Esophagus muscularis mucosa (tissue), 4 donors: ENCODE measurements around the gene SH3RF3. TPM values are rescaled to one million over a fixed set of nuclear protein-coding genes. Genes with fewer than 3 reads are reported as not detected.
"Not testable (repeated sequence)": the region's sequence is repeated elsewhere in the genome, so short reads cannot be mapped to it uniquely, and the experiment has no call there.

ENCODE experiments used
- DNase-seq: peaks from one replicate; pipeline ENCODE4 v3.0.0-alpha.2; 2017; ENCODE audit errors: extremely low spot score
- H3K27ac ChIP-seq, 4 donors: fragments of 200-600 bp; sonication (generic); replicated peaks in 1 of 4; 1 replicate in 3 of 4; 2 replicates in 1 of 4; pipeline ENCODE4 v1.5.1; 2016 to 2019; ENCODE audit warnings: mild to moderate bottlenecking in 1 of 4
- H3K27me3 ChIP-seq, 4 donors: fragments of 200-600 bp; sonication (generic); one replicate each; pipeline versions ENCODE4 v1.5.1 to v1.6.0; 2016 to 2019
- H3K36me3 ChIP-seq, 4 donors: fragments of 200-600 bp; sonication (generic); one replicate each; pipeline ENCODE4 v1.5.1; 2016 to 2019
- H3K4me1 ChIP-seq, 4 donors: fragments of 200-600 bp; sonication (generic); one replicate each; pipeline ENCODE4 v1.5.1; 2016 to 2019
- H3K4me3 ChIP-seq, 4 donors: fragments of 200-600 bp; sonication (generic); 1 replicate in 2 of 4; 2 replicates in 2 of 4; pipeline ENCODE4 v1.5.1; 2016 to 2019; ENCODE audit warnings: mild to moderate bottlenecking in 4 of 4, moderate library complexity in 1 of 4
- H3K9me3 ChIP-seq, 4 donors: fragments of 200-600 bp; sonication (generic); 1 replicate in 3 of 4; 2 replicates in 1 of 4; pipeline ENCODE4 v1.5.1; 2016 to 2019
- EP300 ChIP-seq: sonication (generic); formaldehyde crosslinking; IDR thresholded peaks from one replicate; pipeline ENCODE4 v1.6.1; 2017; ENCODE audit warnings: antibody characterized with exemption
- POLR2A ChIP-seq: fragments of 450-650 bp; IDR thresholded peaks from one replicate; pipeline ENCODE4 v1.6.1; 2017; ENCODE audit warnings: antibody characterized with exemption, moderate library complexity, mild to moderate bottlenecking, low read depth
- POLR2AphosphoS5 ChIP-seq, 2 donors: sonication (generic); formaldehyde crosslinking; IDR thresholded peaks; one replicate each; pipeline ENCODE4 v1.6.1; 2017; ENCODE audit warnings: antibody characterized with exemption in 2 of 2
- WGBS: methylation state at CpG from one replicate; pipeline ENCODE4 v1.1.5; 2018; 5-methylcytosine and 5-hydroxymethylcytosine counted together
- intact Hi-C: fragments of 100-400 bp; cut with DNase I; formaldehyde crosslinking; loops from one replicate; pipeline ENCODE4 v1.15.1; 2023
- total RNA-seq, 4 donors: library from RNA; depleted of rRNA; stranded (reverse); fragments of >200 nt; gene quantifications; one replicate each; pipeline versions ENCODE4 v1.1.0 to v1.2.1, GENCODE V29; 2016
- TF ChIP-seq, protein P1 (sequence below), 3 experiments: fragments of 200-600 bp in 2 of 3; fragments of 450-650 bp in 1 of 3; sonication (generic) in 2 of 3; IDR thresholded peaks; one replicate each; pipeline ENCODE4 v1.5.1; 2017 to 2019; ENCODE audit warnings: antibody characterized with exemption in 3 of 3, mild to moderate bottlenecking in 2 of 3, moderate library complexity in 1 of 3

The SH3RF3 gene
- total RNA-seq, 4 donors from 2014 or later = 6.3 to 17.5 (median 11.3) TPM

DNA sequence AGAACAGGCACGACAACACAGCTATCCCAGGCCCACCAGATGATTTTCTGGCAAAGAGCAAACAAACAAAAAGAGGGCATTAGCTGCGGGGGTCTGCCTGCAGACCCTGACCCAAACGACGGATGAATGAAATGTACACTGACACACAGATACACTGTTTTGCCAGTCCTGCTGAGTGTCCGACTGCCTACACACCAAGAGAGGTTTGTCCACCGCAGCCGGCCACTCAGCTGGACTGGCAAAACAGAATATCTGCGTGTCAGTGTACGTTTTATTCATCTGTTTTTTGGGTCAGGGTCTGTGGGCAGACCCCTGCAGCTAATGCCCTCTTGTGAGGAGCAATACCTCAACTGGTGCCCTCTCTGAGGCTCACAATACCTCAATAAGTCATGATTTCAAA lies 10.7 kb upstream of the SH3RF3 start:
- Histone ChIP-seq H3K27me3 (peaks cover 0 to 16% (median 0%) of the 10 kb centered on the region in 4 donors), H3K9me3 (no peaks in the 10 kb centered on the region), H3K27ac (no peak overlapping the region), H3K4me3 (no peak overlapping the region), H3K4me1 (no peaks in the 10 kb centered on the region), H3K36me3 (no peaks in the 10 kb centered on the region)
- intact Hi-C loops = no loop called here
- no peak for DNase-seq
- TF ChIP-seq EP300 = no peak
- TF ChIP-seq, protein P1, sequence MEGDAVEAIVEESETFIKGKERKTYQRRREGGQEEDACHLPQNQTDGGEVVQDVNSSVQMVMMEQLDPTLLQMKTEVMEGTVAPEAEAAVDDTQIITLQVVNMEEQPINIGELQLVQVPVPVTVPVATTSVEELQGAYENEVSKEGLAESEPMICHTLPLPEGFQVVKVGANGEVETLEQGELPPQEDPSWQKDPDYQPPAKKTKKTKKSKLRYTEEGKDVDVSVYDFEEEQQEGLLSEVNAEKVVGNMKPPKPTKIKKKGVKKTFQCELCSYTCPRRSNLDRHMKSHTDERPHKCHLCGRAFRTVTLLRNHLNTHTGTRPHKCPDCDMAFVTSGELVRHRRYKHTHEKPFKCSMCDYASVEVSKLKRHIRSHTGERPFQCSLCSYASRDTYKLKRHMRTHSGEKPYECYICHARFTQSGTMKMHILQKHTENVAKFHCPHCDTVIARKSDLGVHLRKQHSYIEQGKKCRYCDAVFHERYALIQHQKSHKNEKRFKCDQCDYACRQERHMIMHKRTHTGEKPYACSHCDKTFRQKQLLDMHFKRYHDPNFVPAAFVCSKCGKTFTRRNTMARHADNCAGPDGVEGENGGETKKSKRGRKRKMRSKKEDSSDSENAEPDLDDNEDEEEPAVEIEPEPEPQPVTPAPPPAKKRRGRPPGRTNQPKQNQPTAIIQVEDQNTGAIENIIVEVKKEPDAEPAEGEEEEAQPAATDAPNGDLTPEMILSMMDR (IDR thresholded peaks at IDR 0.05) = no peak
- WGBS = 94% methylated on average over 9 of the region's 9 CpGs

DNA sequence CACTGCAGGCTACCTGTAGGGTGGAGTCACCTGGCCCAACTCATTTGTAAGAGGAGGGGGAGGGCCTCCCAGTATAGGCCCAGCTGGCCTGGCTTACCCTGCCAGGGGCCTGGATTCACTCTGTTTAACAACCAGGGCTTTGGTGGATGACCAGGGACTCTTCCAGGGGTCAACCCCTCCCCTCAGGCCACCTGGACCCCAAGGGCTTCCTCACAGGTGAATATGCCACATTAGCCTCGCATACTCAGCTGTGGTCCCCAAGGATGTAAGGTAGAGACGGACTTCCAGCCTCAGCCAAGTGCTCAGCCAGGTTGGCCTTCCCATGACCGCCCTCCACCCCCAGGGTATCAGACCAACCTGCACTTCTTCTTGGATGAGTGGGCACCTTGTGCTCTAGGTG lies 8.8 kb upstream of the SH3RF3 start:
- no peak for DNase-seq
- no peak for TF ChIP-seq POLR2A
- TF ChIP-seq POLR2AphosphoS5 (IDR thresholded peaks at IDR 0.05) = no peak
- TF ChIP-seq, protein P1 (IDR thresholded peaks at IDR 0.05) = no peak
- no peak for TF ChIP-seq EP300
- Histone ChIP-seq H3K36me3 (no peaks in the 10 kb centered on the region), H3K4me1 (peaks cover 0 to 3% (median 0%) of the 10 kb centered on the region in 4 donors), H3K9me3 (no peaks in the 10 kb centered on the region), H3K27me3 (peaks cover 0 to 20% (median 0%) of the 10 kb centered on the region in 4 donors), H3K4me3 (no peak overlapping the region), H3K27ac (no peak overlapping the region)
- 100% methylated on average over 1 of the region's 3 CpGs for WGBS
- intact Hi-C loops = loop anchor here (10.0 kb wide), 1 partner anchor 265 kb away; no protein-coding TSS in a partner anchor

DNA sequence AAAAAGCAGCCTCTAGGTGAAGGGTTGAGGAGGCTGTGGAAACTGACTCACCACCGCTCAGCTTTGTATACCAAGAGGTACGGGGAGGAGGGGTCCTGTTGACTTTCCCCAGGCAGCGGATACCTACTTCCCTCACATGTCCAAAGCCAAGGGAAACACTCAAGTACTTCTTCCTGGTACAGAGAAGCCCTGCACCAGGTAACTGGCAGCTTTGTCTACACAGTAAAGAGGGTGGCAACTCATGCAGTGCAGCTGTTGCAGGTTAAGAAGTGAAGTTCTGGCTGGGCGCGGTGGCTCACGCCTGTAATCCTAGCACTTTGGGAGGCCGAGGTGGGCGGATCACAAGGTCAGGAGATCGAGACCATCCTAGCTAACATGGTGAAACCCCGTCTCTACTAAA lies 8.3 kb upstream of the SH3RF3 start:
- not testable (repeated sequence) for H3K27ac ChIP-seq, H3K4me3 ChIP-seq, H3K9me3 ChIP-seq, H3K36me3 ChIP-seq, H3K4me1 ChIP-seq, DNase-seq
- 92% methylated on average over 10 of the region's 10 CpGs for WGBS
- intact Hi-C loops = loop anchor here (10.0 kb wide), 1 partner anchor 264 kb away; no protein-coding TSS in a partner anchor
- H3K27me3 ChIP-seq = peaks cover 0 to 20% (median 0%) of the 10 kb centered on the region in 4 donors

DNA sequence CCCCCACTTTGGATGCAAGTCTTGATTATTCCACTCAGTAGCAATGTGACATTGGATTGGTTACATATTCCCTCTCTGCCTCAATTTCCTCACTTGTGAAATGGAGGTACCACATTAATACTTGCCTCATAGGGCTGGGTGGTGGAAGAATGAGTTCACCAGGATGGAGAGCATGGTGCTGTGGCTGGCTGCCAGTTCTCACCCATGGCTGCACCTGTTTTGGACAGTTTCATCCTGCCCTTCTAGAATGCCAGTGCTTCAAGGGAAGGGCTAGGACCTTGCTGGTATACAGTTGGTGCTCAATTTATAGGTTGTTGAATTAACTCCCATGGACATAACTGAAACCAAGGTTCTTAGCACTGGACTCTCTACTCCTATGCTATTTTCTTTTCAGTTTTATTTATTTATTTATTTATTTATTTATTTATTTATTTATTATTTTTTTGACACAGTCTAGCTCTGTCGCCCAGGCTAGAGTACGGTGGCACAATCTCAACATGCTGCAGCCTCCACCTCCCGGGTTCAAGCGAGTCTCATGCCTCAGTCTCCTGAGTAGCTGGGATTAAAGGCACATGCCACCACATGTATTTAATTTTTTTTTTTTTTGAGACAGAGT lies 5.3 kb upstream of the SH3RF3 start:
- WGBS = 97% methylated on average over 4 of the region's 4 CpGs
- Histone ChIP-seq H3K36me3 (no peaks in the 10 kb centered on the region), H3K9me3 (no peaks in the 10 kb centered on the region), H3K4me3 (no peak overlapping the region), H3K27me3 (peaks cover 0 to 21% (median 0%) of the 10 kb centered on the region in 4 donors), H3K27ac (no peak overlapping the region), H3K4me1 (peaks cover 0 to 16% (median 10%) of the 10 kb centered on the region in 4 donors)
- intact Hi-C loops = loop anchor here (10.0 kb wide), 1 partner anchor 261 kb away; no protein-coding TSS in a partner anchor
- no peak for DNase-seq
- TF ChIP-seq POLR2A (no peak), EP300 (no peak), POLR2AphosphoS5 (IDR thresholded peaks at IDR 0.05) (no peak)
- TF ChIP-seq, protein P1 (IDR thresholded peaks at IDR 0.05) = no peak

DNA sequence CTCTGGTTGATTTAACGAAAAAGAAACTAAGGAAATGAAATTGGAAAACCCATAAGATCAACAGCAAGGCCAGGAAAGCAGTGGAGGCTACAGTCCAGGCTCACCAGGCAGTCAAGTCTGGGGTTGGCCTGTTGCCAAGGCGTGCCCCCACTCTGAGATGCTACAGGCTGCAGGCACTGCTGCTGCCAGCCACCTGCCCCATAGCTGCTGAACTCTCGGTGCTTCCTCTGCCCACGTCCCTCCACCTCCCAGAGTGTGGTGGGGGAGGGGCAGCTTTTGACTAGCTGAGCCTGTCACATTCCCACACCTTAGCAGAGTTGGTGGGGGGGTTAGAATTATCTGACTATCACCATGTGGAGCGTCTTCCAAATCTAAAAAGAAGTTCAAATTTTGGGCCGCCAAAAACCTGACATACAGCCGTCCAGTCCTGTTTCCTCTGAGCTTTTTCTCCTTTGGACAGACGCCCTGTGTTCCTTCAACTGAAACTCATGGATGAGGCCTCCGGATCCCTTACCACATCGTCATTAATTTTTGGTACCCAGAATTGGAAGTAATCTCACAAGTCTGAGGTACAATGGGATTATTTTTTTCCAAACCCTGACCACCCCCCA lies 3.9 kb upstream of the SH3RF3 start:
- 55% methylated on average over 10 of the region's 10 CpGs for WGBS
- no peak for DNase-seq
- H3K4me1 ChIP-seq = peaks cover 1 to 30% (median 24%) of the 10 kb centered on the region in 4 donors
- H3K9me3 ChIP-seq = no peaks in the 10 kb centered on the region
- no peak overlapping the region for H3K4me3 ChIP-seq
- no peak overlapping the region for H3K27ac ChIP-seq
- H3K36me3 ChIP-seq = no peaks in the 10 kb centered on the region
- intact Hi-C loops = loop anchor here (10.0 kb wide), 1 partner anchor 260 kb away; no protein-coding TSS in a partner anchor
- peaks cover 0 to 28% (median 0%) of the 10 kb centered on the region in 4 donors for H3K27me3 ChIP-seq
- TF ChIP-seq EP300 = no peak
- no peak for TF ChIP-seq POLR2A
- no peak for TF ChIP-seq POLR2AphosphoS5 (IDR thresholded peaks at IDR 0.05)
- TF ChIP-seq, protein P1 (IDR thresholded peaks at IDR 0.05) = no peak
